Body of pancreas (tissue), 4 donors: ENCODE measurements around the gene ZNF335. TPM values are rescaled to one million over a fixed set of nuclear protein-coding genes. Genes with fewer than 3 reads are reported as not detected.

Source experiments
- ATAC-seq: fragments of 150-250 bp; one replicate; pipeline ENCODE4 v1.9.1; 2016
- DNase-seq, 4 donors: peaks; one replicate each; pipeline ENCODE4 v3.0.0-alpha.2; 2019
- H3K27ac ChIP-seq, 4 donors: fragments of 200-600 bp; sonication (generic); 1 replicate in 3 of 4; 2 replicates in 1 of 4; pipeline versions ENCODE4 v1.5.1 to v1.6.1; 2016 to 2019; ENCODE audit warnings: mild to moderate bottlenecking in 1 of 4, mixed read lengths in 1 of 4, moderate library complexity in 1 of 4
- H3K27me3 ChIP-seq, 2 donors: fragments of 200-600 bp; sonication (generic); one replicate each; pipeline ENCODE4 v1.6.0; 2016; ENCODE audit warnings: mild to moderate bottlenecking in 1 of 2
- H3K36me3 ChIP-seq, 2 donors: fragments of 200-600 bp; sonication (generic); replicated peaks in 1 of 2; 2 replicates each; pipeline ENCODE4 v1.5.1; 2016; ENCODE audit warnings: low read depth in 2 of 2; ENCODE audit not compliant: insufficient read depth in 1 of 2
- H3K4me1 ChIP-seq: fragments of 200-600 bp; sonication (generic); one replicate; pipeline ENCODE4 v1.6.0; 2016
- H3K4me3 ChIP-seq, 2 donors: fragments of 200-600 bp; sonication (generic); 1 replicate in 1 of 2; 2 replicates in 1 of 2; pipeline ENCODE4 v1.5.1; 2016 to 2019
- H3K9me3 ChIP-seq, 3 donors: fragments of 200-600 bp; sonication (generic); 1 replicate in 2 of 3; 2 replicates in 1 of 3; pipeline ENCODE4 v1.5.1; 2016
- POLR2A ChIP-seq, 3 donors: fragments of 450-650 bp; IDR thresholded peaks; one replicate each; pipeline ENCODE4 v1.6.1; 2016; ENCODE audit warnings: antibody characterized with exemption in 3 of 3, mild to moderate bottlenecking in 2 of 3
- WGBS, 2 donors: methylation state at CpG; one replicate each; pipeline ENCODE4 v1.1.5; 2017; 5-methylcytosine and 5-hydroxymethylcytosine counted together
- intact Hi-C: fragments of 100-400 bp; cut with DNase I; formaldehyde crosslinking; loops from one replicate; pipeline ENCODE4 v1.15.1; 2023
- total RNA-seq, 2 donors: library from RNA; depleted of rRNA; stranded (reverse); fragments of >200 nt; gene quantifications; one replicate each; pipeline ENCODE4 v1.1.0, GENCODE V29; 2016
- TF ChIP-seq, protein P1 (sequence below), 7 experiments: fragments of 450-650 bp in 4 of 7; fragments of 200-600 bp in 3 of 7; sonication (generic) in 3 of 7; IDR thresholded peaks; one replicate each; pipeline ENCODE4 v1.5.1; 2016 to 2019; ENCODE audit warnings: antibody characterized with exemption in 7 of 7

The ZNF335 gene
- total RNA-seq, 2 donors from 2014 or later = 21.8 to 41.9 TPM

DNA sequence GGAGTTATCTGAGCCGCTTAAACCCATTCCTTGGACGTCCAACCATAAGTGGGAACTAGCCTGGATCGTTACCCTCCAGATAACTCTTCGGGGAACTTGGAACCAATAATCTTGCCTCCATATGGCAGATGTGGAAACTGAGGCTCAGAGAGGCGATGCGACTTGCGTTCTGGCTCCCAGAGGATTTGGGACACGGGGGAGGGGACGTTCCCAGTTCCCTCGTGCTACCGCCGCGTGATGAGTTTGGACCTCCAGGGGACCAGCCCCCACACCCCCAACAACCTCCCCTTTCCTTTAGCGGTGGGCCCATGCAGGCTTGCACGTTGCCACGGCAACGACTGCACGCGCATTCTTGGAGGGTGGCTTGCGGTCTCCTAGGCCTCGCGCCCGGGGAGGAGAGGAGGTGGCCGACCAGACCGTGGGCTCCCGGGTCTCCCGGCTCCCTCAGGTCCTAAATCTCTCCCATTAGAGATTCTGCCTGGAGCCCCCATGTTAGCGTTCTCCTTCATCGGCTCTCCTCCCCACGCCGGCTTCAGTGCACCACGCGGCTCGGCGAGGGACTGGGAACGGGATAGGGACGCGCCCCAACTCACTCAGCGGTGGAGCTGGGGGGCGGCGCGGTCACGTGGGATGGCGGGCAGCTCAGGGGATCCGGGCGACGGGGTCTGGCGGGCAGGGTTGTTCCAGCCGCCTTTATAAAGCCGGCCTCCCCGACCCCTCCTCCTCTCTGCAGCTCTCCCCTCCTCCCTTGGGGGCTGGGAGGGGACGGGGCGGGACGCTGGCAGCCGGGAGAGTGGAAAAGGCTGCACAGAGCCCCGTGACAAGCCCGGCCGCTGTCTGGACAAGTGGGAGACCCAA lies 60.3 kb downstream of the ZNF335 start, which contains the start of gene PLTP:
Gene PLTP, minus strand, starts transcription at position 670 of the 858 bp plus-strand sequence. CDS start 703 bp downstream, outside the sequence.
- intact Hi-C loops = no loop called here
- TF ChIP-seq, protein P1, sequence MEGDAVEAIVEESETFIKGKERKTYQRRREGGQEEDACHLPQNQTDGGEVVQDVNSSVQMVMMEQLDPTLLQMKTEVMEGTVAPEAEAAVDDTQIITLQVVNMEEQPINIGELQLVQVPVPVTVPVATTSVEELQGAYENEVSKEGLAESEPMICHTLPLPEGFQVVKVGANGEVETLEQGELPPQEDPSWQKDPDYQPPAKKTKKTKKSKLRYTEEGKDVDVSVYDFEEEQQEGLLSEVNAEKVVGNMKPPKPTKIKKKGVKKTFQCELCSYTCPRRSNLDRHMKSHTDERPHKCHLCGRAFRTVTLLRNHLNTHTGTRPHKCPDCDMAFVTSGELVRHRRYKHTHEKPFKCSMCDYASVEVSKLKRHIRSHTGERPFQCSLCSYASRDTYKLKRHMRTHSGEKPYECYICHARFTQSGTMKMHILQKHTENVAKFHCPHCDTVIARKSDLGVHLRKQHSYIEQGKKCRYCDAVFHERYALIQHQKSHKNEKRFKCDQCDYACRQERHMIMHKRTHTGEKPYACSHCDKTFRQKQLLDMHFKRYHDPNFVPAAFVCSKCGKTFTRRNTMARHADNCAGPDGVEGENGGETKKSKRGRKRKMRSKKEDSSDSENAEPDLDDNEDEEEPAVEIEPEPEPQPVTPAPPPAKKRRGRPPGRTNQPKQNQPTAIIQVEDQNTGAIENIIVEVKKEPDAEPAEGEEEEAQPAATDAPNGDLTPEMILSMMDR (IDR thresholded peaks at IDR 0.05) = no peak
- TF ChIP-seq POLR2A (IDR thresholded peaks at IDR 0.05) = peak; percentile 66 to 91 (median 79)
- H3K4me3 ChIP-seq = peak within 1 kb of the TSS; percentile 8 to 44
- 0 to 1% methylated on average over 4 to 57 of the region's 58 CpGs for WGBS, 2 donors
- H3K9me3 ChIP-seq = no peaks in the 10 kb centered on the region
- DNase-seq = peak; percentile 65 to 75 (median 73)
- H3K36me3 ChIP-seq = peaks cover 0 to 2% of the 10 kb centered on the region in 2 donors
- peaks cover 18% of the 10 kb centered on the region for H3K4me1 ChIP-seq
- no peaks in the 10 kb centered on the region for H3K27me3 ChIP-seq
- peak; percentile 24 for ATAC-seq
- H3K27ac ChIP-seq = peak within 1 kb of the TSS; percentile 75 to 87 (median 84)

DNA sequence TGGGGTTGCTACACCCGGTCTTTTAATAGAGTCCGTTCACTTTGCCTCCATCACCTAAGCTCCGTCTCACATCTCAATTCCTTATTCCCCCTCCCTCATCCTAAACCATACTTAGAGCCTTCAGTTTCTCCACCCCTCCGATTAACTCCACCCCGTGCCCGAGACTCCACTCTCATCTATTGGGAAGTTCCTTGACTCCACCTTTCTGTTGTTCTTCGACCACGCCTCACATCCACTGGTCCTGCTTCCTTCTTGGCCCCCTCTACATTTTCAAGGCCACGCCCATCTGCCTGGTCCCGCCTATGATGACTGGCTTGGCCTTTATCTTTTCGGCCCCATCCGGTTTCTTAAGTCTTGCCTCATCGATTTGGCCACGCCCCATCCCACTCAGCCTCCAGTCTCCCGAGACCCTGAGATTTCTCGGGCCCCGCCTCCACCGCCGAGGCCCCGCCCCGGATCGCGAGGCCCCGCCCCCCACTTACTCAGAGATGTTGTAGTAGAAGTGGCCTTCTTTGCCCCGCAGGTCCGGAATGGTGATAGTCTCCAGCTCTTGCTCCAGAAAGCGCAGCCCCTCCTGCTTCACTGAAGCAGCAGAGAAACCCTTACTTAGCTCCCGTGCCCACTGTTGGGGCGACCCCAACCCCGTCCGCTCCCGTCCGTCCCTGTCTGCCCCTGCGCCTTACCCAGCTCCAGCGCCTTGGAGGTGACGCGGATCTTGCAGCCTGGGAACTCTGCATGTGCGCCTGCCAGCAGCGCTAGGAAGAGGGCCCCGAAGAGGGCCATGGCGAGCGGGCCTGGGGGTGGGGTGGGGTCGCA lies 61.1 kb downstream of the ZNF335 start:
- DNase-seq (peak; percentile 98 to 99 (median 99)), ATAC-seq (peak; percentile 92)
- TF ChIP-seq POLR2A (IDR thresholded peaks at IDR 0.05) = peak; percentile 75 to 89 (median 88)
- TF ChIP-seq, protein P1 (IDR thresholded peaks at IDR 0.05) = no peak
- H3K27ac ChIP-seq = peak overlapping the region; percentile 75 to 87 (median 84)
- WGBS, 2 donors = 7 to 9% methylated on average over 29 to 43 of the region's 43 CpGs
- no peaks in the 10 kb centered on the region for H3K9me3 ChIP-seq
- H3K27me3 ChIP-seq = no peaks in the 10 kb centered on the region
- peak overlapping the region; percentile 8 to 44 for H3K4me3 ChIP-seq
- peaks cover 18% of the 10 kb centered on the region for H3K4me1 ChIP-seq
- intact Hi-C loops = no loop called here
- peaks cover 0 to 2% of the 10 kb centered on the region in 2 donors for H3K36me3 ChIP-seq

DNA sequence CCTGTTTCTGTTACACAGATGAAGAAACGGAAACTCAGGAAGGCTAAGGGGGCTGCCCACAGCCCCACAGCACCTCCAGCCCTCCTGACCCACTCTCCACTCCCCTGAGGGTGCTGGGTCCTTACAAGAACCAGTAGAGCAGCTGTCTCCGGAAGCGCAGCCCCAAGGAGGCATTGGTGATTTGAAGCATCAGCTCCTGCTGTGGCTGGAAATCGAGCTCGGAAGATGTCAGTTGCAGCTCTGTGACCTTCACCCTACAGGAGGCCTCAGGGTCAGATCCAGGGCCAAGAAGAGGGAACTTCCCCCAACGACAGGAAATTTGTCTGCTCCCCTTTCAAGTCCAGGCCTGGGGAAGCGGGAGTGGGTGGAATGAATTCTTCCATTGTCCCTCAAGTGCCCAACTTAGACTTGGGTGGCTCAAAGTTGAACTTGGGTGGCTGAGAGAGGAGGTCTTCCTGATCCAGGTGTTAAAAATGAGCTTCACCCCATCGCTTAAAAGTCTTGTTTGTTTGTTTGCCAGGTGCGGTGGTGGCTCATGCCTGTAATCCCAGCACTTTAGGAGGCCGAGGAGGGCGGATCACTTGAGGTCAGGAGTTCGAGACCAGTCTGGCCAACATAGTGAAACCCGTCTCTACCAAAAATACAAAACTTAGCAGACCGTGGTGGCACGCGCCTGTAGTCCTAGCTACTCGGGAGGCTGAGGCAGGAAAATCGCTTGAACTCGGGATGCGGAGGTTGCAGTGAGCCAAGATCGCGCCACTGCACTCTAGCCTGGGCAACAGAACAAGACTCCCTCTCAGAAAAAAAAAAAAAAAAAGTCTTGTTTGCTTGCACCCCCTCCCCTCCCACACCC lies 62.0 kb downstream of the ZNF335 start:
- H3K27me3 ChIP-seq = no peaks in the 10 kb centered on the region
- H3K9me3 ChIP-seq = no peaks in the 10 kb centered on the region
- H3K4me3 ChIP-seq = no peak overlapping the region
- TF ChIP-seq, protein P1 (IDR thresholded peaks at IDR 0.05) = no peak
- intact Hi-C loops = no loop called here
- DNase-seq = no peak
- 79% methylated on average over 19 to 22 of the region's 22 CpGs for WGBS, 2 donors
- peaks cover 0 to 2% of the 10 kb centered on the region in 2 donors for H3K36me3 ChIP-seq
- peak overlapping the region in 2 of 4 donors; percentile 24 to 87 for H3K27ac ChIP-seq
- peaks cover 18% of the 10 kb centered on the region for H3K4me1 ChIP-seq
- no peak for ATAC-seq

DNA sequence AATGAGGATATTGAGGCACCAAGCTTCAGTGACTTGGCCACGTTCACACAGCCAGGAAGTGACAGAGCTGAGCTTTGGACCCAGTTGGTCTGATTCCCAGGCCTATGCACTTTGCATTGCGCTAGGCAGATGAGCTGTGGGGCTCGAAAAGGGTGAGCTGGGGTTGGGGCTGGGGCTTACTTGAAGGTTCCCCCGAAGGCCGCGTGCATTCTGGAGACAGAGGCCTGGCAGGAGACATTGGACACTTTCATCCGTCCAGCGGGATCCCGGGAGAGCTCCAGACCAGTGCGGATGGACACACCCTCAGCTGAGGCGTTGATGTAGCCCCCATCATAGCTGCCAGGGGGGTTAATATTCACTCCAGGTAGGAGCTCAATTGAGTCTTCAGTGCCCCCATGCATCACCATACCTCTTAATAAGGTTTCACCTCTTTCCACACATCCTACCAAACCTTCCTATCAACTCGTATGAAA lies 62.6 kb downstream of the ZNF335 start:
- H3K4me3 ChIP-seq = no peak overlapping the region
- DNase-seq (no peak), ATAC-seq (no peak)
- peaks cover 18% of the 10 kb centered on the region for H3K4me1 ChIP-seq
- WGBS, 2 donors = 83 to 91% methylated on average over 7 to 12 of the region's 12 CpGs
- TF ChIP-seq, protein P1 (IDR thresholded peaks at IDR 0.05) = no peak
- TF ChIP-seq POLR2A (IDR thresholded peaks at IDR 0.05) = no peak
- intact Hi-C loops = no loop called here
- no peaks in the 10 kb centered on the region for H3K27me3 ChIP-seq
- H3K36me3 ChIP-seq = peaks cover 0 to 5% of the 10 kb centered on the region in 2 donors
- H3K27ac ChIP-seq = peak overlapping the region in 1 of 4 donors; percentile 24
- no peaks in the 10 kb centered on the region for H3K9me3 ChIP-seq
